Nucleus accumbens (tissue), 56 donors: ENCODE results near the gene ST6GALNAC5.

Source experiments
- DNase-seq, 56 donors: peaks; one replicate each; lab custom pipeline; 2025; lab: John Stamatoyannopoulos, UW

Gene ST6GALNAC5

DNA sequence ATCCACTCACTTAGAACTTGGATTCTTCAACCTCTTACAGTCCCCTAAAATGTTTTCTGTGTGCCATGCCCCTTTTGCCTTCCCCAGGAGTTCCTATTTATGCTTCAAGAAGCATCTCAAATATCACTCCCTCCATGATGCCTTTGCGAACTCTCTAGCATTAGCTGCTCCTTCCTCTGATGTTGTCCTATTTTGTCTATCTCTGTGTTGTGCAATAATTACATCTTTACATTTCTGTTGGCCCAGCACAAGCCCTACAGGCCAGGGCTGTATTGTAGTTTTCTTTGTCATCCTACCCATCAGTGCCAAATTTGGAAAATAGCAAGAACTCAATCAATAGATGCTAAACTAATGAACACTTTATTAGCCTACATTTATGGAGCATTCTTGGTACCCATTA lies 125.8 kb downstream of the ST6GALNAC5 start:
- no peak for DNase-seq

GRCh38 chr1:76998582-76999223 lies 131.4 kb downstream of the ST6GALNAC5 start:
- DNase-seq, result no peak

- no peak for DNase-seq
These were observed 140.4 kb downstream of the ST6GALNAC5 start for GRCh38 chr1:77007675-77008074.

GRCh38 chr1:77010937-77011336 lies 143.7 kb downstream of the ST6GALNAC5 start:
- no peak for DNase-seq

DNA sequence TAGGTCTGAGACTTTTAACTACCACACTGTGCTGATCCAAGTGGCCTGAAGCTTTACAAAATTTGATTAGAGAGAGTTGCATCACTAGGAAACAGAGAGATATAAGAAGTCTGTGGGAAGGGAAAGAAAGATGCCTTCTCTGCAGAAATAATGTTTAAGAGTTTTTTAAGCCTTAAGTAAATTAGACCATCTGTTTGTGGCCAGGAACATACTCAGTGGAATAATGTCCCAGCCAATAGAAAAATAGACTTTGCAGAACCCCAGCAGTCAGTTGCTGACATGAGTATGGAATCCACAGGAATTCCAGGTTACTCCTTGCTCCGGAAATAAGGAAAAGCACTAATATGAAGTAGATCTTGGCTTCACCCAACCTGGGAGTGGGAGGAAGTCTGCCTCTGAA lies 144.8 kb downstream of the ST6GALNAC5 start:
- DNase-seq, result no peak

GRCh38 chr1:77014073-77014788 lies 147.0 kb downstream of the ST6GALNAC5 start:
- no peak for DNase-seq

- no peak for DNase-seq
These were observed 148.6 kb downstream of the ST6GALNAC5 start for GRCh38 chr1:77015748-77016341.

GRCh38 chr1:77016386-77016985 lies 149.2 kb downstream of the ST6GALNAC5 start:
- DNase-seq, result no peak

GRCh38 chr1:77018311-77018710 lies 151.0 kb downstream of the ST6GALNAC5 start:
- DNase-seq, result no peak

DNA sequence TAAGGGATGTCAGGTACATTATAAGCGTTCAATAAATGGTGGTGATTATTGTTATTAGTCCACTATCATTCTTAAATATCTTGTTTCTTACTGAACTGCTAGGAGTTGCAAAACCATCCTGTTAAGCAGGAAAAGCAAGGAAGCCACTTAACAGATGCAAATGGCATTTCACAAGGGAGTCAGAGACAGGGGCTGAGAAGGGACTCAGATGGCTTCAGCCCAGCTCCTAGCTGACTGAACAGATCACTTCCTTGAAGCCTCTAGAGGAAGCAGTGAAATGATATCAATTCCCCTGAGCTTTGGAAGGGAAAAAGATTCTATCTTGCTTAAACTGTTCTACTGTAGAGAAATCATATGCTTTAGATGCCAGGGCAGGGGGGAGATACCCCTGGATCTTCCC lies 151.5 kb downstream of the ST6GALNAC5 start:
- no peak for DNase-seq

- no peak for DNase-seq
These were observed 154.5 kb downstream of the ST6GALNAC5 start for GRCh38 chr1:77021732-77022131.

DNA sequence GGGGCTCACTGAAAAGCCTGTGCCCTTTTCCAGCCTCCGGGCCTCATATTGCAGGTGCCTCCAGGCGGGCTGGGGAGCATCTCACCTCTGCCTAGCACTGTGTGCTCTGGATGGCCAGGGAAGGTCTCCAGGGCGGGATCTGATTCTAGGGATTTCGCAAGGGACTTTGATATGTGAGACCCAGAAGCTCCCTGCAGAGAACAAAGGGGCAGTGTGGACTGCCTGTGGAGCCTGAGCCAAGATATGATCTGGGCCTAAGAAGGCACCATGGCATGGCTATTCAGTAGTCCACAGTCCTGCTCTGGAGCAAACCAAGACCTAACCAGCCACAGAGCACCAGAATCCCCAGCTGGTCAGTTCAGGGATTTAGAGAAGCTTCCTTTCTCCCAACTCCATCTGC lies 157.2 kb downstream of the ST6GALNAC5 start:
- peak in 1 of 56 donors; percentile 6 for DNase-seq

DNA sequence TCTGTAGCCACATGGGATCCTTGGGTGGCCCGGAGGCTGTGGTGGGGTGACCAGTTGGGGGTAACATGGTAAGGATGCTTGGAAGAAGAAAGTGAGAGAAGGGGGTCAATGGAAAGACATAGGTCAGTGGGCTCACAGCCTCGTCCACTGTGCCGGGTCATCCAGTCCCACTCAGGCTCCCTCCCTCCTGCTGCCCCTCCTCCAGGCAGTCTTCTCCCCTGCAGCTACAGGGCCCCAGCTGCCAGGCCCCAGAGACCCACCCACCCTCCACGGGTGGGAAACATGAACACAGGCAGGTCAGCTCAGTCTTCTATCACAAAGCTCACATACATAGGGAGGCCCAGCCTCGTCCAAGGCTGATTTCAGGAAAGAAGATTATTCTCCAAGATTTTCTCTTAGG lies 158.3 kb downstream of the ST6GALNAC5 start:
- no peak for DNase-seq

DNA sequence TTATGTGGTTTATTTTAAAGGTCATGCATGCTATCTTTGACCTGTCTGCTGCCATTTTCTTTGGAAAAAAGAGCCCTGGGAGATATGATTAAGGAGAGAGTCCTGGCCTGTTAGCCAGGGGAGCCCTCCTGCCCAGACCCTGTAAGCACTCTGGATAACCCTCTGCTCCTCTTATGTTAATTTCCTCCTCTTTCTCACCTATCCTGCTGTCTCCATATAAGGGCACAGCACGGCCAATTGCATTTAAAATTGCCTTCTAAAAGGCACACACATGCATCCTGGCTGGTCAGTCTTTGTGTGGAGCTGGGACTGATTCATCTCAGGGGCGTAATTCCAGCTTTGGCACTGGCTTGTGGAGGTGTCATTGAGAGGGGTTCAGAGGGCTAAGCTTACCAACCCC lies 158.9 kb downstream of the ST6GALNAC5 start:
- DNase-seq, result no peak

GRCh38 chr1:77026640-77027039 lies 159.4 kb downstream of the ST6GALNAC5 start:
- DNase-seq, result no peak

DNA sequence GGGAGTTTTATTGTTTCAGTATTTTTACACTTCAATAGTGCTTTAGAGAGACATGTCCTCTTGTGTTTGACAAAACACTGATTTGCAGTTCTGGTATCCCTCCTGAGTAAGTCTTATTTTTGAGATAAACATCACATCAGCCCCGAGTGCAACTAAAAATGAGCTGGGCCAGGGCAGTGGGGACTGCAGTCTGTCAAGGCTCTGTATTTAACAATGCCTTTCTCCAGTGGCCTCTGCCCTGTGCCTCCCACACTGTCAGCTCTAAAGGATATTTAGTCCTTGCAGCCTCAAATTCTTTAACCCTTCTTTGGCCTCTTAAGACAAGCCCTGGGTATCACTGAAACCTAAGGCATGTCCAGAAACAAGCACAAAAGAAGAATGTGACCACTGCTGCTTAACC lies 160.6 kb downstream of the ST6GALNAC5 start:
- DNase-seq, result no peak

- DNase-seq, result no peak
These were observed 163.3 kb downstream of the ST6GALNAC5 start for GRCh38 chr1:77030401-77031105.

DNA sequence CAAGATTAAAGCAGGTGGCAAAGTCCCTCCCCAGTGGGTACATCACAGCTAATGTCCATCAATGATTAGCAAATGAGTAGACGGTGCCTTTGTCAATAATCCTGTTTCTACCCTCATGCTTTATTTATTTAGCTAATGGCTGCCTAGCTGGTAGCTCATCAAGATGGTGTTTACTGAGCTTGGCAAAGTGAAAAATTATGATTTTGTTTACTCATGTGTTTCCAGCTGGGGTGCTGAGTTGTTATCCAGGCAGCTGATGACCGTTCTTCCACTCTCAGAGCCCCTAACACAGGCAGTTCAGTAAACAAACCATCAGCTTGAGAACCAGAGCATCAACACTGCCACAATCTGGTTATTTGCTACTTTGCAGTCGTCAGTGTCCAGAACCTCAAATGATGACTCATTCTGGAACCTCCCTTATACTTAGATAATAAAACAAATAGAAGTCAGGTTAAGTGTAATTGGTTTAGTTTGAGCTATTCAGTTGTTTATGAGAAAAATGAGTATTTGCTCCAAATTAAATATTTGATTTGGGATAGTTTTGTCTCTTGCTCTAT lies 163.9 kb downstream of the ST6GALNAC5 start:
- no peak for DNase-seq

GRCh38 chr1:77036560-77036959 lies 169.3 kb downstream of the ST6GALNAC5 start:
- DNase-seq, result no peak

DNA sequence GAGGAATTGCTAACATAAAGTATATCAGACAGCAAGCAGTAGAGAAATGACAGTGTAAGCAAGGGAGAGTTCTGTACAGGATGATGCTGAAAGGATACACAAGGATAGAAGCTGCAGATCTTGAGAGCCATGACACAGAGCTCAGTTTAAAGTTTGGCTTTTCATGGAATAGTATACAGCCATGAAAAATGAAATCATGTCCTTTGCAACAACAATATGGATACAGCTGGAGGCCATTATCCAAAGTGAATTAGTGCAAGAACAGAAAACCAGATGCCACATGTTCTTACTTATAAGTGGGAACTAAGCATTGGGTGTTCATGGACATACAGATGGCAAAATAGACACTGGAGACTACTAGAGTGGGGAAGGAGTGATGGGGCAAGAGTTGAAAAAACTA lies 169.8 kb downstream of the ST6GALNAC5 start:
- no peak for DNase-seq

DNA sequence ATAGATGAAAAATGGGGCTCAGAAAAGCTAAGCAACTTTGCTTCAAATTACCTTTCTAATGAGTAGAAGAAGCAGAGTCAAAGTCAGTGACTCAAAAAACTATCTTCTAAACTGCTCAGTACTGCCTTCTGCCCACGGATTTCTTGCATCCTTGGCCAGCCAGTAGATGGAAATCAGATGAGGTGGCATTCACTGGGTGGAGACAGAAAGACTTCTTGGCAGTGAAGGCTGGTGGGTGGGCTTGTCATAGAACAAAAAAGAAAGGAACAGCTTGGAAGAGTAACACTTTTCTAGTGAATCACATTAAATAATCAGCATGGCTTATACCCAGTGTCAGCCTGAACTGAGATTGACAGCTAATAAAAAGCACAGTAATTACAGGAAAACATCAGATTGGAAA lies 170.7 kb downstream of the ST6GALNAC5 start:
- peak in 24 of 56 donors; percentile 3 to 72 (median 36) for DNase-seq
